SK-MEL-5 (cell line): ENCODE data around the gene SSX2. TPM values are rescaled to one million over a fixed set of nuclear protein-coding genes. Genes with fewer than 3 reads are reported as not detected.
"Not testable (repeated sequence)": the region's sequence is repeated elsewhere in the genome, so short reads cannot be mapped to it uniquely, and the experiment has no call there.

Experiments used
- DNase-seq: peaks from one replicate; pipeline ENCODE4 v3.0.0-alpha.2; 2016; ENCODE audit warnings: low read depth, low spot score
- in situ Hi-C: cut with HindIII; loops from 2 replicates; pipeline ENCODE4 v1.10.0; 2016; ENCODE audit warnings: low sequenced_read_pairs, high pct_unique_total_duplicates, low pct_unique_long_range_greater_than_20kb
- polyA plus RNA-seq, 2 experiments: library from polyadenylated mRNA; depleted of rRNA; stranded (reverse); fragments of >200 nt; gene quantifications; 2 replicates each; pipeline ENCODE4 v1.2.3, GENCODE V29; 2015
- small RNA-seq, 2 experiments: library from RNA; depleted of rRNA; stranded (forward); fragments of <200 nt; gene quantifications; one replicate each; pipeline ENCODE3, GENCODE V24; 2014
- total RNA-seq: library from RNA; depleted of rRNA; stranded (reverse); fragments of >200 nt; shearing (Covaris generic); gene quantifications from 2 replicates; pipeline ENCODE4 v1.2.3, GENCODE V29; 2014; rRNA removed

SSX2 gene
- not detected in 2 replicates for total RNA-seq
- polyA plus RNA-seq (2015; cell fraction: cytosol; rRNA removed): 0.25 TPM in 1 of 2 replicates, not detected in the other
- polyA plus RNA-seq (2015; cell fraction: nucleus; rRNA removed): 1.3 TPM in 1 of 2 replicates, not detected in the other

- DNase-seq, in situ Hi-C loops: not testable (repeated sequence)
Observed at GRCh38 chrX:52707078-52707477, at the start of gene SSX2. Gene SSX2, minus strand, starts transcription at chrX:52707178. Its CDS starts 1,429 bp downstream, at chrX:52705749.

GRCh38 chrX:52750952-52751351, 44.0 kb upstream of the SSX2 start, which contains the start of gene SSX2B:
Gene SSX2B, plus strand, starts transcription at chrX:52751252. Its CDS starts 1,429 bp downstream, at chrX:52752681.
- DNase-seq, in situ Hi-C loops: not testable (repeated sequence)

- DNase-seq, in situ Hi-C loops: not testable (repeated sequence)
Observed at GRCh38 chrX:52692034-52692433, 14.9 kb downstream of the SSX2 start.

- DNase-seq, in situ Hi-C loops: not testable (repeated sequence)
Observed at GRCh38 chrX:52662218-52662617, 44.8 kb downstream of the SSX2 start.

DNA sequence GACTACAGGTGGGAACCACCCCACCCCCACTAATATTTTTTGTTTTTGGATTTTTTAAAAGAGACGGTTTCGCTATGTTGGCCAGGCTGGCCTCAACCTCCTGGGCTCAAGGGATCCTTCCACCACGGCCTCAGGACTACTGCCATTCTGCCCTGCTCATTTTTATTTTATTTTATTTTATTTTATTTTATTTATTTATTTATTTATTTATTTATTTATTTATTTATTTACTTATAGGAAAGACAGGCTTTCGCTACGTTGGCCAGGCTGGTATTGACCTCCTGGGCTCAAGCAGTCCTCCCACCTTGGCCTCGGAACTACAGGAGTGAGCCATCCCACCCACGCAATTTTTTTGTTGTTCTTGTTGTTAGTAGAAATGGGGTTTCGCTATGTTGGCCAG, 51.5 kb downstream of the SSX2 start:
- DNase-seq, in situ Hi-C loops: not testable (repeated sequence)

DNA sequence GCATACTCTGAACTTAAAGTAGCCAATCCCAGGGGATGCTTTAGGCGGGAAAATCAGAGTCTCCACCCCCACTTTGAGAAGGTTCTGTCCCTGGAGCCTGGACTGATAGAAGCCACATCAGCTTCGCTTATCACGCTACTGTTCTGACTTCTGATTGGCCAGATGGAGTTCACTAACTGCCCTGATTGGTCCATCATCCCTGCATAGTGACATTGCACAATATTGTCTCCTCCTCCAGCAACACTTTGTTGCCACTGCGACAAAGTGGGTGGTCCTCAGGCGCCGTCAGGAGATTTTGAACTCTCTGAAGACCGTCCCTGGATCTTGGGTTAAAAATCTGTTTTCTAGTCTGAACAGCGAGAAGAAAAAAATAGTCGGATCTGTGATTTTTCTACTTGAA, 52.2 kb downstream of the SSX2 start, which contains the start of gene SSX7:
Gene SSX7 (minus strand): TSS at position 101 of the 400 bp plus-strand sequence. CDS start 1,428 bp downstream, outside the sequence.
- in situ Hi-C loops: not testable (repeated sequence)
- peak; percentile 4 for DNase-seq

GRCh38 chrX:52650676-52651075, 56.3 kb downstream of the SSX2 start:
- in situ Hi-C loops: not testable (repeated sequence)

GRCh38 chrX:52648956-52649355, 58.0 kb downstream of the SSX2 start:
- in situ Hi-C loops: not testable (repeated sequence)

More at GRCh38 chrX:52650676-52651075, 56.3 kb downstream of the SSX2 start:
- not testable (repeated sequence) for DNase-seq

More at GRCh38 chrX:52648956-52649355, 58.0 kb downstream of the SSX2 start:
- not testable (repeated sequence) for DNase-seq

Small RNA genes lying within 50 kb of the gene (small RNA-seq; reads per million reads assigned to genes)
- 0 reads per million in 2 experiments for gene AC244505.3
- gene AC244505.5: 0 reads per million in 2 experiments
- gene AL450023.3: 0 reads per million in 2 experiments
- gene RNA5SP504: 0 reads per million in 2 experiments

Other genes starting within 250 kb of the SSX2 start
- gene XAGE1A, start 211.4 kb downstream of the SSX2 start, total RNA-seq: 17.0 TPM in 1 of 2 replicates, not detected in the other
- gene XAGE1B, start 190.1 kb downstream of the SSX2 start, total RNA-seq: 1.8 and 15.3 TPM in 2 replicates
- gene SSX7, start 52.3 kb downstream of the SSX2 start, total RNA-seq: not detected in 2 replicates
- gene SSX2B, start 44.1 kb upstream of the SSX2 start, total RNA-seq: not detected in 2 replicates
- gene SPANXN5, start 90.2 kb upstream of the SSX2 start, total RNA-seq: not detected in 2 replicates
- gene XAGE5, start 104.1 kb upstream of the SSX2 start, total RNA-seq: not detected in 2 replicates
- not detected in 2 replicates for gene XAGE3, start 160.9 kb upstream of the SSX2 start, total RNA-seq
- 7.5 and 9.1 TPM in 2 replicates for gene FAM156B, start 190.2 kb upstream of the SSX2 start, total RNA-seq